ENCODE results near the gene ZBTB39. TPM values are rescaled to one million over a fixed set of nuclear protein-coding genes. Genes with fewer than 3 reads are reported as not detected.
"Not testable (repeated sequence)": the region's sequence is repeated elsewhere in the genome, so short reads cannot be mapped to it uniquely, and the experiment has no call there.

ZBTB39 gene
- total RNA-seq, 2 experiments from 2014 or later = 8.8 to 9.3 TPM

DNA sequence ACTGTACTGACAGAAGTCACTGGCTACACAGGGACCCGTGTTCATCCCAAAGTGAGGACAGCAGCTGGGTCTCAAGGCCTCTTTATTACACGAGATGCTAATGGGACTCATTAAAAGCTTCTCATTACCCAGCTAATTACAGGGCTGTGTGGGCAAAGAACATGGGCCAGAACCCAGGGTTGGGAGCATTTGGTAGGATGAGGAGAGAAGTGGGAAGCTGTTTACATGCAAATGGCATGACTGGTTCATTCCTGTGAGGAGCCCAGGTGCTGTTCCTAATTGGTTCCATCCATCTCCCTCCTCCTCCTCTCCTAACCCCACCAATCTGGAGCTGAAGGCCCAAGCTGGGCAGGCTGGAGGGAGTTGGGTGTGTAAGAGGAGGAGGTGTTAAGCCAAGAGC is 18.9 kb upstream of the ZBTB39 start:
- Mint-ChIP-seq H3K27me3 (peaks cover 4% of the 10 kb centered on the region), H3K4me3 (no peak overlapping the region), H3K4me1 (peaks cover 8% of the 10 kb centered on the region), H3K9me3 (ENCODE audit: low read depth) (no peaks in the 10 kb centered on the region), H3K36me3 (no peaks in the 10 kb centered on the region), H3K27ac (no peak overlapping the region)
- DNase-seq = no peak
- ATAC-seq = no peak
- CTCF ChIA-PET = interaction anchor here (1.1 kb wide), 1 partner anchor 14 kb away, joined by 4 read pairs; no protein-coding TSS in a partner anchor

DNA sequence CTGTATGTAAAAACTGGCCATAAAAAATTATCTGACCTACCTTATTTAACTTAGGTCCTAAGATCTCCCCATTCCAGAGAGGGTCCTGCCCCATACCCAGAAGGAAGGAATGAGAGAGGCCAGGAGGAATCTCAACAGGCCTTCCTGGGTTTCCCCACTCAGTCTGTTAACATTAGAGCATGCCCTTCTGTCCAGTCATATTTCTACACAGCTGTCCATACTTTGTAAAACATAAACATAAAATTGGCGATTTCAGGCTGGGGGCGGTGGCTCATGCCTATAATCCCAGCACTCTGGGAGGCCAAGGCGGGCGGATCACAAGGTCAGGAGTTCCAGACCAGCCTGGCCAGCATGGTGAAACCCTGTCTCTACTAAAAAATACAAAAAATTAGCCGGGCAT is 16.0 kb upstream of the ZBTB39 start:
- H3K4me3 Mint-ChIP-seq; H3K4me1 Mint-ChIP-seq; H3K36me3 Mint-ChIP-seq; H3K27ac Mint-ChIP-seq; DNase-seq; H3K27me3 Mint-ChIP-seq; H3K9me3 Mint-ChIP-seq (ENCODE audit: low read depth); ATAC-seq: not testable (repeated sequence)
- CTCF ChIA-PET = interaction anchor here (1.3 to 1.4 kb wide), 2 partner anchors 9 to 10 kb away, joined by 3 read pairs; no protein-coding TSS in a partner anchor

DNA sequence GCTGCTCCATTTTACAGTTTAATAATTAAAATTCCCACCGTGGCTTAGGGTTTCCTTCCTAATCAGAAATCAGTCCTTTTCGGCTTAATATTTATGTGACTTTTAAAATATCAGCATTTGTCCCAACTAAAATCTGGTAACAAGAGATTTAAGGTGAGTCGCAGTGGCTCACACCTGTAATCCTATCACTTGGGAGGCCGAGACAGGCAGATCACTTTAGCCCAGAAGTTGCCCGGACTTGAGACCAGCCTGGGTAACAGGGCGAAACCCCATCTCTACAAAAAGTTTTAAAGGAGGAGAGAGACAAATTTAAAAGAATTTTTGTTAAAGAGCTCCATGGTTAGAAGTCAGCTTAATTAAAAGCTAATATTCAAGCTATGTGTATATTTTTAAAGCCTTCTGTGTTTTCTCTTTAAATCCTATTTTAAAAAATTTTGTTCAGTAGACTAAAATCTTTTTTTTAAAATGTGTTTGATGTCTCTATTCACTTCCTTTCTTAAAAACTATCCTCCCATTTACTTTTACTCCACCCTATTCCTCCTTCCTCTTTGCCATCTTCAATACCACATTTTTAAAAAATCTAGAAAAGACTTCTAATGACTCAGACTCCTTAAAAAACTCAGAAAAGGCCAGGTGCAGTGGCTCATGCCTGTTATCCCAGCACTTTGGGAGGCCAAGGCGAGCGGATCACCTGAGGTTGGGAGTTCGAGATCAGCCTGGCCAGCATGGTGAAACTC is 13.8 kb upstream of the ZBTB39 start:
- DNase-seq = no peak
- no peak overlapping the region for H3K4me3 Mint-ChIP-seq
- H3K4me1 Mint-ChIP-seq = no peaks in the 10 kb centered on the region
- no peaks in the 10 kb centered on the region for H3K9me3 Mint-ChIP-seq (ENCODE audit: low read depth)
- no peak for ATAC-seq
- H3K36me3 Mint-ChIP-seq = no peaks in the 10 kb centered on the region
- no peak overlapping the region for H3K27ac Mint-ChIP-seq
- CTCF ChIA-PET = interaction anchor here (1.8 to 5.4 kb wide), 2 partner anchors 9 to 13 kb away, joined by 4 to 20 read pairs; partner anchors contain the start of gene ZBTB39
- H3K27me3 Mint-ChIP-seq = peaks cover 10% of the 10 kb centered on the region

DNA sequence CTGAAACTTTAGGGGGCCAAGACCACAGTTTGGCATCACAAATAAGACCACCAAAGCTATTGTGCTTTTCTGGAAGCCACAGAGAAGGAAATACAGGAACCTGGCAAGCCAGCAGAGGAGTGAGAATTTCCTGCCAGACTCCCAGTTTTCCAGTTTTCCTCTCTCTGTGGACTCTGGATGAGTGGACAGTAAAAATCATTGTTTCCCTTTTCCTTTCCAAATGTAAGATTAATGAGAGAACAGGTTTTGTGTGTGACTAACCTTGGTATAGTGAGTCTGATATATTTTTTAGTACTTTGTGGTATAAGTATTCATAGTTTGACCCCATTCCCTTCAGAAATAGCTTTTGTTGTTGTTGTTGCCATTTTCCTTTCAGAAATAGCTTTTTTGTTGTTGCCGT is 12.6 kb upstream of the ZBTB39 start:
- CTCF ChIA-PET = interaction anchor here (1.3 to 5.4 kb wide), 7 partner anchors 8 to 224 kb away, joined by 3 to 20 read pairs (median 4); partner anchors contain the start of gene ZBTB39
- H3K9me3 Mint-ChIP-seq (ENCODE audit: low read depth) = no peaks in the 10 kb centered on the region
- no peak for ATAC-seq
- no peak overlapping the region for H3K27ac Mint-ChIP-seq
- H3K27me3 Mint-ChIP-seq = peaks cover 18% of the 10 kb centered on the region
- H3K4me1 Mint-ChIP-seq = no peaks in the 10 kb centered on the region
- DNase-seq = no peak
- H3K4me3 Mint-ChIP-seq = no peak overlapping the region
- H3K36me3 Mint-ChIP-seq = no peaks in the 10 kb centered on the region

DNA sequence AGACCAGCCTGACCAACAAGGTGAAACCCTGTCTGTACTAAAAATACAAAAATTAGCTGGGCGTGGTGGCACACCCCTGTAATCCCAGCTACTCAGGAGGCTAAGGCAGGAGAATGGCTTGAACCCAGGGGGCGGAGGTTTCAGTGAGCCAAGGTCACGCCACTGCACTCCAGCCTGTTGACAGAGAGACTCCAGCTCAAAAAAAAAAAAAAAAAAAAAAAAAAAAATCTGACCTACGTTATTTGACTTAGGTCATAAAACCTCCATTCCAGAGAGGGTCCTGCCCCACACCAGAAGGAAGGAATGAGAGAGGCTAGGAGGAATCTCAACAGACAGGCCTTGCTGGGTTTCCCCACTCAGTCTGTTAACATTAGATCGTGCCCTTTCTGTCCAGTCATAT is 12.0 kb upstream of the ZBTB39 start:
- not testable (repeated sequence) for H3K9me3 Mint-ChIP-seq (ENCODE audit: low read depth); ATAC-seq; H3K27ac Mint-ChIP-seq; H3K36me3 Mint-ChIP-seq; H3K4me1 Mint-ChIP-seq; H3K4me3 Mint-ChIP-seq; DNase-seq
- CTCF ChIA-PET = interaction anchor here (1.3 to 5.4 kb wide), 8 partner anchors 8 to 225 kb away, joined by 3 to 20 read pairs (median 4); partner anchors contain the start of gene ZBTB39
- H3K27me3 Mint-ChIP-seq = peaks cover 24% of the 10 kb centered on the region

DNA sequence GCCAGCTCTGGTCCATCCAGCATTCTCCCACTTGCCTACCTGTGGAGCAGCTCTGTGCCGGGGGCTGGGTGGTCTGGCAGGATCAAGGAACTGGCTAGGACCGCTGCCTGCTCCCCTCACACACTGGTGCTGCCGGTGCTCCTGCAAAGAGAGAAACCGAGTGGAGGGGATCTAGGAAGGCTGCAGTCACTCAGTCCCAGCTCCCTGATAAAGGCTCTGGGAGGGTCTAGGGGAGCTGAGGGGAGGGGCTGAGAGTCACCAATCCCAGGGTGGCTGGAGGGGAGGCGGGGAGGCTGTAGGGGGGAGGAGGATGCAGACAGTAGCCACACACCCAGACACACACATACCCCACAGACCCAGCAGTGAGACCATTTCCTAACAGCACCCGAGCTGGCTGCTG is 10.0 kb upstream of the ZBTB39 start, which contains the start of gene TAC3:
TAC3 (minus strand) TSS at position 182 of the 400 bp plus-strand sequence. CDS start 732 bp downstream, outside the sequence.
- Mint-ChIP-seq H3K27me3 (peaks cover 28% of the 10 kb centered on the region), H3K9me3 (ENCODE audit: low read depth) (no peaks in the 10 kb centered on the region), H3K36me3 (no peaks in the 10 kb centered on the region), H3K27ac (no peak within 1 kb of the TSS), H3K4me3 (no peak within 1 kb of the TSS), H3K4me1 (peaks cover 7% of the 10 kb centered on the region)
- CTCF ChIA-PET = interaction anchor here (0.8 to 5.4 kb wide), 6 partner anchors 10 to 96 kb away, joined by 3 to 20 read pairs (median 4); partner anchors contain the start of gene ZBTB39
- ATAC-seq = no peak
- no peak for DNase-seq

DNA sequence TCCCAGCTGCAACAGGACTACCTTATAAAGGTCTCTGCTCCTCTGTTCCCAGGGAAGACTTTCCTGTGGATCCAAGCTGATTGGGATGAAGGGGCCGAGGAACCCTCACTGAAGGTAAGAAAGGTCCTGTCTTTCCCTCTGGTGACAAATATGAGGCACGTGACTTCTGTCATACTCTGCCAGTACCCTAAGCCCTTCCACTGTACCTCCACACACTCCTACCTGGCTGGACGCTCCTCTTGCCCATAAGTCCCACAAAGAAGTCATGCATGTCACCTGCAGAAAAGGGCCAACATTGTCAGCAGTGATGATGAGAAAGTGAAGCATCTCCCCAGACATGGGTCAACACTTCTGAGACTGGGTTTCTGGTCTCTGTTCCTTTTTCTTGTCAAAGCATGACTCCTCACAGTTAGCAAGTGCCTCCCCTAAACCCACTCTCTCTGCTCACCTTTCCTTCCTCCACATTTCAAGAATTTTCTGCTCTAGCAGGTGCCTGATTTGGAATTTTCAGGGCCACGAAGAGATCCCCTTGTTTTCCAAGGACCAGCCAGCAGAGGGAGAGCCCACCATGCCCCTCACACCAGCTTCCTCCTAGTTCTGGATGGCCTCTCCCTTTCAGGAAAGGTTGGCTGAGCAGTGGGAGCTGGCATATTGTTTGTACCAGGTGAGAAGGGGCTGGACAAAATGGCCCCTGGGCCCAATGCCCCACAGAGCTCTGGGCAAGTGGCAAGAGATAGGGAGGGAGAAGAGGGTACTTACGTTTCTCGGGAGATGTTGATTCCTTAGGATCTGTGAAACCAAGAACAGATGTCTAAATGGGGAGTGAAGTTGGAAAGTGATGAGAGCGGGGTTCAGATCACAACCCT is 6.5 kb upstream of the ZBTB39 start:
- CTCF ChIA-PET = interaction anchor here (0.5 to 1.1 kb wide), 4 partner anchors 48 to 264 kb away, joined by 3 to 4 read pairs (median 3); no protein-coding TSS in a partner anchor
- no peak for ATAC-seq

DNA sequence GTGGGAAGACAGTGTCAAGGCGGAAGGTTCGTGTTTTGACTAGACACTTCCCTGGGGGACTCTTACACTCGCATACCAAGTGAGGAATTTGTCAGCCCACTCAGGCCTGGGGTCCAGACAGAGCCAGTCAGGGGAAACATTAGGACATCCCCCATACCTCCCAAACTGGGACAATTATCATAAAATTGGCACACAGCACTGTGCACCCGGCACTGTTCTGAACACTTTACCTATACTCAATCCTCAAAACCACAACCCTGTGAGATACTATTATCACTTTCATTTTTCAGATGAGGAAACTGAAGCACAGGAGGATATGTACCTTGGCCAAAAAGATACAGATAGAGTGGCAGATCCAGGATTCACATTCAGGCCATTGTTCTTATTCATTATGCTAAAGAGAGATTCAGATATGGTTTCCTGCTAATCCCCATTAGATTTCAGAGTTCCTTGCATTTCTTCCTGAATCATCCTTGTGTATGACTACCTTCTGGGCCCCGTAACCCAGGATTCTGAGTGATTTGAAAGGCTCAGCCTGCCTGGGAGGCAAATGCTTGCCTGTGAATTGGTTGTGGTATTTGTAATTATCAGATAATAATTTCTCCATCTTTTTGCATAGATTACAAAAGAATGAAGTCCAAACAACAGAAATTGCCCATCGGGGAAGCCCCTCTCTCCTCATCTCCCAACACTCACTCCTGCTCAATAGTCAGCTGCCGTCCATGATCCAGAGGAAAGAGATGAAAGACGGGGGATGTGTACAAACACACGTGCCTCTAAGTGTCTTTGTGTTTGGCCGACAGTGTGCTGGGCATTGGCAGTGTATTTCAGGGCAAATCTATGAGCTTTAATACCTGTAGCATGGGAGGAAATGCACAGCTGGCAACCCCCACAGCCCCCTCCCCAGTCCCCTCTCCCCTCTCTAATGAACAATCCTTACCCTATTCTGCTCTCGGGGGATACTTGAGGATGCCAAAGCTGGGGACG is 5.4 kb upstream of the ZBTB39 start:
- CTCF ChIA-PET = interaction anchor here (0.5 to 8.6 kb wide), 16 partner anchors 8 to 248 kb away, joined by 3 to 88 read pairs (median 4); partner anchors contain the start of genes MYO1A and STAT6
- peak; percentile 53 for DNase-seq
- Mint-ChIP-seq H3K27me3 (peaks cover 26% of the 10 kb centered on the region), H3K4me1 (peaks cover 23% of the 10 kb centered on the region), H3K9me3 (ENCODE audit: low read depth) (no peaks in the 10 kb centered on the region), H3K27ac (no peak overlapping the region), H3K4me3 (peak overlapping the region; percentile 9), H3K36me3 (no peaks in the 10 kb centered on the region)
- peak; percentile 73 for ATAC-seq

More for the DNA sequence above, 6.5 kb upstream of the ZBTB39 start:
- Mint-ChIP-seq H3K4me1 (peaks cover 14% of the 10 kb centered on the region), H3K27ac (no peak overlapping the region), H3K9me3 (ENCODE audit: low read depth) (no peaks in the 10 kb centered on the region), H3K36me3 (no peaks in the 10 kb centered on the region), H3K27me3 (peaks cover 28% of the 10 kb centered on the region), H3K4me3 (no peak overlapping the region)
- DNase-seq = no peak

DNA sequence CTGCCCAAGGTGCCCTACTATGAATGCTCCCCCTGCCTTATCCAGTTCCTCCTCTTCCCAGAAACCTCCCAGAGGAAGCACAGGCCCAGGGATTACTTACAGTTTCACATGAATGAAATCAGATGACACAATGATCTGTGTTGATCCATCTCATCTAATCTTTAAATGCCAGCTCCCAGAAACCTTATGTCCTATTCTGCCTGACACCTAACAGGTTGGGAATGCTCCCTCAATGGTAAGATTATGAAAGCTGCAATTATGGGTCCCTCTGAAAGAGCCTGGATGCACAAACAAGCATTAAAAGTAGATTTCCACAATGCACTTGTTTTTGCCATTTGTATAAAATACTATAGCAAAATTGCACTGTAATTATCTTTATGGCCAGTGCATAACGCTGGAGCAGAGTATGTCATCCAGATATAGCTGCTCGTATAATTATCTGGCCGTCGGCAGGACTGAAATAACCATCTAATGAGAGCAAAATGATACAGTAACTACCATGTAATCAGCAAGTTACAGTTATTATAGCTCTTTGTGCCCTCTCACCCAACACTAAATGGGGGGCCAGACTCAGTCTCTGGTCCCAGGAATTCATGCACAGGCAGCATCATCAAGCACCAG is 4.4 kb upstream of the ZBTB39 start:
- Mint-ChIP-seq H3K4me3 (no peak overlapping the region), H3K9me3 (ENCODE audit: low read depth) (no peaks in the 10 kb centered on the region), H3K4me1 (peaks cover 25% of the 10 kb centered on the region), H3K36me3 (no peaks in the 10 kb centered on the region), H3K27me3 (peaks cover 24% of the 10 kb centered on the region), H3K27ac (no peak overlapping the region)
- DNase-seq (no peak), ATAC-seq (no peak)
- CTCF ChIA-PET = interaction anchor here (0.7 to 8.6 kb wide), 15 partner anchors 9 to 175 kb away, joined by 3 to 88 read pairs (median 4); partner anchors contain the start of genes MYO1A and STAT6

DNA sequence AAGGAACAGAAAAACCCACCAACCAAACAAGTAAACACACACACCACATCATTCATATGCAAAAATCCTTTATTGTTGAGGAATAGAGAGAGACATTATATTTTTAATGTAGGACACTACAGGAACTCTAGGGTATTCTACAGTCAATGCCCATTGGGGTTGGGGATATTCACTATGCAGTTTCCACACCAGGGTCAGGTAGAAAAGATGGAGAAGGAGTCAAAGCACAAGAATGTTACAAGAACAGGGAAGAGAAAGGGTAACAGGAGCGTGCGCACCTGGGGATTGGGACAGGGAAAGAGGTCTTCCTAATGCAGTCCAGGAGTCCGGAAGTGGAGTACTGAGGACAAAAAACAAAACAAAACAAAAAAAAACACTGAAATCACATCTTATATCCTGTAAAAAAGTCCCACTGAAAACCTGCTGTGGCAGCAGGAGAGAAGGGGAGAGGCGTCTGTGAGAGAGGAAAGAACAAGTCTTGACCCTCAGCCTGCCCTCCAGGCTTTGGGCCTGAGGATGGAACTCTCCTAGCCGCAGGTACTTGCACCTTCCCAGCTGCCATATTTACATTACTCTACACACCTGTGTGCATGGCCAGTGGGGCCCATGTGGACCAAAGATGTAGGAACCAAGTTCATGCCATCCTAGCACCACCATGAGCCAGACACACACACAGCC is 3.7 kb upstream of the ZBTB39 start:
- H3K4me3 Mint-ChIP-seq = no peak overlapping the region
- peaks cover 32% of the 10 kb centered on the region for H3K4me1 Mint-ChIP-seq
- H3K9me3 Mint-ChIP-seq (ENCODE audit: low read depth) = no peaks in the 10 kb centered on the region
- CTCF ChIA-PET = interaction anchor here (1.0 to 8.6 kb wide), 13 partner anchors 8 to 176 kb away, joined by 3 to 88 read pairs (median 4); partner anchors contain the start of gene STAT6
- ATAC-seq (no peak), DNase-seq (no peak)
- H3K36me3 Mint-ChIP-seq = no peaks in the 10 kb centered on the region
- H3K27ac Mint-ChIP-seq = no peak overlapping the region
- peaks cover 20% of the 10 kb centered on the region for H3K27me3 Mint-ChIP-seq

DNA sequence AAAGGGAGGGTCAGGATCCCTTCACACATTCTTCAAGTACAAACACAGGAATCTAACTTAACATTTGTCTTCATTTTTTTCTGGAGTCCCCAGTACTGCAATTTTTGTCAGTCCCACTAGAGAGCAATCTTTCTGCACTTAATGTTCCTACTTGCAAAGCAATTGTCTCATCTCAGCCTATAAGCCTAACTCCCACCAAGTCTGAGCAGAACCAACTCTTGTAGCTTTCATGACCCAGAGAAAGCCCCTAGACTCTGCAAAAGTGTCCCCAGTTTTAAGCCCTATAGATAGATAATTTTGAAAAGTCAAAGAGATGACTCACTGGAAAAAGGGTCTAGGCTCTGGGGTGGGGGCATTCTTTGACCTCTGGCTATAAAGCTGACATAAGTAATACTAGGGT is 1.8 kb upstream of the ZBTB39 start:
- H3K4me3 Mint-ChIP-seq = no peak overlapping the region
- no peaks in the 10 kb centered on the region for H3K9me3 Mint-ChIP-seq (ENCODE audit: low read depth)
- DNase-seq (no peak), ATAC-seq (peak; percentile 34)
- peaks cover 3% of the 10 kb centered on the region for H3K27me3 Mint-ChIP-seq
- peaks cover 13% of the 10 kb centered on the region for H3K36me3 Mint-ChIP-seq
- CTCF ChIA-PET = interaction anchor here (0.8 to 8.6 kb wide), 22 partner anchors 9 to 167 kb away, joined by 3 to 88 read pairs (median 5); partner anchors contain the start of genes STAT6 and TAC3
- H3K4me1 Mint-ChIP-seq = peaks cover 36% of the 10 kb centered on the region
- H3K27ac Mint-ChIP-seq = peak overlapping the region; percentile 38
